H9 (cell line): Measurements from ENCODE around the gene GRB2. TPM values are rescaled to one million over a fixed set of nuclear protein-coding genes. Genes with fewer than 3 reads are reported as not detected.

Source experiments
- DNase-seq: peaks from one replicate; pipeline ENCODE4 v3.0.0-alpha.2; 2017
- H2AFZ ChIP-seq: one replicate; pipeline ENCODE4 v1.6.1; 2013; ENCODE audit warnings: mild to moderate bottlenecking, low read length, control low read depth, moderate library complexity
- H2AK5ac ChIP-seq: 2 replicates; pipeline ENCODE4 v1.6.1; 2013; ENCODE audit warnings: low read length, control low read depth, mixed read lengths; ENCODE audit not compliant: insufficient read length
- H2BK120ac ChIP-seq: one replicate; pipeline ENCODE4 v1.6.1; 2013; ENCODE audit warnings: low read depth, mild to moderate bottlenecking, low read length, control low read depth, inconsistent platforms; ENCODE audit not compliant: poor library complexity, severe bottlenecking
- H2BK12ac ChIP-seq: 2 replicates; pipeline ENCODE4 v1.6.1; 2013; ENCODE audit warnings: low read length, control low read depth, mixed read lengths, low read depth; ENCODE audit not compliant: insufficient read length
- H2BK15ac ChIP-seq: 2 replicates; pipeline ENCODE4 v1.6.1; 2013; ENCODE audit warnings: low read depth, low read length, control low read depth
- H2BK20ac ChIP-seq: one replicate; pipeline ENCODE4 v1.6.1; 2013; ENCODE audit warnings: low read depth, mild to moderate bottlenecking, low read length, control low read depth, inconsistent platforms; ENCODE audit not compliant: poor library complexity, severe bottlenecking
- H2BK5ac ChIP-seq: 2 replicates; pipeline ENCODE4 v1.6.1; 2013; ENCODE audit warnings: low read length, control low read depth, mixed read lengths; ENCODE audit not compliant: insufficient read length
- H3K14ac ChIP-seq: 2 replicates; pipeline ENCODE4 v1.6.1; 2013; ENCODE audit warnings: low read length, control low read depth; ENCODE audit not compliant: insufficient read depth
- H3K18ac ChIP-seq: 2 replicates; pipeline ENCODE4 v1.6.1; 2013; ENCODE audit warnings: low read depth, mild to moderate bottlenecking, mixed read lengths, low read length, control low read depth; ENCODE audit not compliant: insufficient read length
- H3K23ac ChIP-seq: 2 replicates; pipeline ENCODE4 v1.6.1; 2013; ENCODE audit warnings: low read length, control low read depth, mixed read lengths, low read depth; ENCODE audit not compliant: insufficient read length
- H3K23me2 ChIP-seq: 2 replicates; pipeline ENCODE4 v1.6.1; 2013; ENCODE audit warnings: low read depth, mild to moderate bottlenecking, mixed read lengths, low read length, control low read depth; ENCODE audit not compliant: insufficient read length, poor library complexity, severe bottlenecking
- H3K27ac ChIP-seq: 2 replicates; pipeline ENCODE4 v1.5.1; 2013; ENCODE audit warnings: low read length, control low read depth, mixed read lengths, low read depth; ENCODE audit not compliant: insufficient read length
- H3K27me3 ChIP-seq: 2 replicates; pipeline ENCODE4 v1.6.1; 2013; ENCODE audit warnings: low read length, control low read depth, inconsistent platforms; ENCODE audit not compliant: insufficient read depth
- H3K4ac ChIP-seq: 2 replicates; pipeline ENCODE4 v1.6.1; 2013; ENCODE audit warnings: low read depth, mild to moderate bottlenecking, control low read depth, inconsistent platforms, low read length, moderate library complexity
- H3K4me1 ChIP-seq: 2 replicates; pipeline ENCODE4 v1.6.1; 2013; ENCODE audit warnings: low read length, control low read depth, inconsistent platforms; ENCODE audit not compliant: insufficient read depth
- H3K4me2 ChIP-seq: 2 replicates; pipeline ENCODE4 v1.6.1; 2013; ENCODE audit warnings: low read length, control low read depth, mixed read lengths; ENCODE audit not compliant: insufficient read length, insufficient read depth
- H3K56ac ChIP-seq: 2 replicates; pipeline ENCODE4 v1.6.1; 2013; ENCODE audit warnings: low read depth, mild to moderate bottlenecking, mixed read lengths, low read length, control low read depth; ENCODE audit not compliant: insufficient read length
- H3K79me1 ChIP-seq: 2 replicates; pipeline ENCODE4 v1.6.1; 2013; ENCODE audit warnings: low read depth, mild to moderate bottlenecking, moderate library complexity, low read length, control low read depth, inconsistent platforms; ENCODE audit not compliant: insufficient read depth, poor library complexity, severe bottlenecking
- H3K79me2 ChIP-seq: 2 replicates; pipeline ENCODE4 v1.6.1; 2013; ENCODE audit warnings: low read length, control low read depth, inconsistent platforms; ENCODE audit not compliant: insufficient read depth
- H3K9ac ChIP-seq: 2 replicates; pipeline ENCODE4 v1.6.1; 2013; ENCODE audit warnings: low read length, control low read depth, mixed read lengths; ENCODE audit not compliant: insufficient read length; ENCODE audit errors: extremely low read depth
- H3K9me3 ChIP-seq: one replicate; pipeline ENCODE4 v1.6.1; 2013; ENCODE audit warnings: low read depth, low read length, inconsistent platforms; ENCODE audit not compliant: control insufficient read depth
- H3T11ph ChIP-seq: one replicate; pipeline ENCODE4 v1.6.1; 2013; ENCODE audit warnings: mild to moderate bottlenecking, low read length, control low read depth, inconsistent platforms
- H4K20me1 ChIP-seq: one replicate; pipeline ENCODE4 v1.6.1; 2013; ENCODE audit not compliant: control insufficient read depth, insufficient read length, insufficient read depth
- H4K5ac ChIP-seq: 2 replicates; pipeline ENCODE4 v1.6.1; 2013; ENCODE audit warnings: low read depth, mild to moderate bottlenecking, mixed read lengths, low read length, control low read depth; ENCODE audit not compliant: insufficient read length
- H4K8ac ChIP-seq: replicated peaks from 2 replicates; pipeline ENCODE4 v1.6.1; 2013; ENCODE audit warnings: low read length, control low read depth, mixed read lengths, low read depth; ENCODE audit not compliant: insufficient read length
- H4K91ac ChIP-seq: 2 replicates; pipeline ENCODE4 v1.6.1; 2013; ENCODE audit warnings: low read depth, mild to moderate bottlenecking, moderate library complexity, mixed read lengths, low read length, control low read depth; ENCODE audit not compliant: insufficient read length
- H3K27ac Mint-ChIP-seq, 3 experiments: 2 replicates in 2 of 3; 3 replicates in 1 of 3; pipeline ENCODE4 v1.8.0; 2020 to 2021; ENCODE audit warnings: mixed read lengths in 3 of 3, mild to moderate bottlenecking in 1 of 3, moderate library complexity in 1 of 3
- H3K27me3 Mint-ChIP-seq: 2 replicates; pipeline ENCODE4 v1.8.0; 2021; ENCODE audit warnings: low read depth, mild to moderate bottlenecking, moderate library complexity, mixed read lengths
- H3K36me3 Mint-ChIP-seq, 3 experiments: 2 replicates in 2 of 3; 3 replicates in 1 of 3; pipeline ENCODE4 v1.8.0; 2020 to 2021; ENCODE audit warnings: low read depth in 3 of 3, mixed read lengths in 3 of 3; ENCODE audit not compliant: insufficient read depth in 1 of 3
- H3K4me1 Mint-ChIP-seq, 2 experiments: 2 replicates each; pipeline ENCODE4 v1.8.0; 2020; ENCODE audit warnings: mixed read lengths in 2 of 2
- H3K4me3 Mint-ChIP-seq, 2 experiments: 2 replicates in 1 of 2; 3 replicates in 1 of 2; pipeline ENCODE4 v1.8.0; 2020 to 2021; ENCODE audit warnings: mild to moderate bottlenecking in 2 of 2, mixed read lengths in 2 of 2, moderate library complexity in 1 of 2
- H3K9me3 Mint-ChIP-seq, 2 experiments: 2 replicates in 1 of 2; 3 replicates in 1 of 2; pipeline ENCODE4 v1.8.0; 2020; ENCODE audit warnings: mild to moderate bottlenecking in 2 of 2, mixed read lengths in 2 of 2, moderate library complexity in 1 of 2
- WGBS: extraction: QIAGEN DNeasy Blood & Tissue Kit; methylation state at CpG from one replicate; pipeline ENCODE4 v1.1.7; 2013; ENCODE audit warnings: missing lambda C conversion rate, low lambda C conversion rate, mixed read lengths; ENCODE audit not compliant: insufficient read length; ENCODE audit errors: extremely low coverage; 5-methylcytosine and 5-hydroxymethylcytosine counted together
- total RNA-seq: library from RNA; stranded (reverse); gene quantifications from 2 replicates; pipeline ENCODE4 v1.2.1, GENCODE V29; 2021
- TF ChIP-seq, protein P1 (sequence below): fragments of 200-600 bp; sonication (generic); conservative IDR thresholded peaks from 3 replicates; pipeline ENCODE4 v1.8.0; 2021; ENCODE audit warnings: antibody characterized with exemption, mild to moderate bottlenecking

The GRB2 gene
- total RNA-seq, 1 experiment from 2014 or later: 91.7 TPM

DNA sequence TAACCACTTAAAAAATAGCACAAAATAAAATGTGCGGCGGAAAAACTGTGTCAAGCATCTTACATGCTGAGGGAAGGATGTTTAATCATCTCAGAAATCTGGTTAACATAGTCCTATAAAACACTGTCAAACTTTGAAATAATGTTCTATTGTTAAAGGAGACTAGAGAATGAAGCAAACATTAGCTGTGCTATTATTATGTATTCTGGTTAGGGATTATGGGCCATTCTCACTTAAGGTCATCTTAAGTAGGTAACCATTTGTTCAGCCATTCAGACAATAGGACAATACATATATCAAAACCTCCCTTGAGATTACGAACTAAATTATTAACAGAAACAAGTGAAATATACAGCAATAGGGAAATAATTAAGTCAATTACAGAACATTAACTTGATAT is 24.7 kb downstream of the GRB2 start:
- H3K79me2 ChIP-seq: peaks cover 9% of the 10 kb centered on the region; the same call in 1 of the 2 replicates
- no peak for DNase-seq
- no peak overlapping the region for H2AK5ac ChIP-seq
- no peaks in the 10 kb centered on the region for H3K9me3 Mint-ChIP-seq
- H4K5ac ChIP-seq: no peak overlapping the region
- H2BK15ac ChIP-seq: no peak overlapping the region
- peak overlapping the region in 1 of 3 experiments; percentile 74; a peak in 2 of 7 replicates for H3K27ac Mint-ChIP-seq
- H3K9me3 ChIP-seq: no peaks in the 10 kb centered on the region
- H4K8ac ChIP-seq: no peak overlapping the region
- H3K27ac ChIP-seq: no peak overlapping the region
- H4K91ac ChIP-seq: no peak overlapping the region
- no peak overlapping the region for H2AFZ ChIP-seq
- no peak overlapping the region for H3K4ac ChIP-seq
- no peaks in the 10 kb centered on the region for H3K4me1 ChIP-seq
- H4K20me1 ChIP-seq: no peaks in the 10 kb centered on the region
- no CpG with 5 or more reads among the region's 3 CpGs for WGBS
- no peak overlapping the region for H3K4me3 Mint-ChIP-seq
- no peak overlapping the region for H2BK12ac ChIP-seq
- H2BK20ac ChIP-seq: no peak overlapping the region
- no peak overlapping the region for H3K9ac ChIP-seq
- no peaks in the 10 kb centered on the region for H3K23me2 ChIP-seq
- H3K18ac ChIP-seq: no peak overlapping the region
- H3K27me3 Mint-ChIP-seq: no peaks in the 10 kb centered on the region
- H3K27me3 ChIP-seq: no peaks in the 10 kb centered on the region
- H3K4me2 ChIP-seq: no peak overlapping the region
- peaks cover 0 to 13% (median 5%) of the 10 kb centered on the region in 3 experiments; a peak in 5 of 7 replicates for H3K36me3 Mint-ChIP-seq
- no peak overlapping the region for H3K23ac ChIP-seq
- H2BK5ac ChIP-seq: no peak overlapping the region
- peaks cover 14 to 16% of the 10 kb centered on the region in 2 experiments for H3K4me1 Mint-ChIP-seq
- peaks cover 16% of the 10 kb centered on the region for H3K79me1 ChIP-seq
- no peak overlapping the region for H3K56ac ChIP-seq
- TF ChIP-seq, protein P1, sequence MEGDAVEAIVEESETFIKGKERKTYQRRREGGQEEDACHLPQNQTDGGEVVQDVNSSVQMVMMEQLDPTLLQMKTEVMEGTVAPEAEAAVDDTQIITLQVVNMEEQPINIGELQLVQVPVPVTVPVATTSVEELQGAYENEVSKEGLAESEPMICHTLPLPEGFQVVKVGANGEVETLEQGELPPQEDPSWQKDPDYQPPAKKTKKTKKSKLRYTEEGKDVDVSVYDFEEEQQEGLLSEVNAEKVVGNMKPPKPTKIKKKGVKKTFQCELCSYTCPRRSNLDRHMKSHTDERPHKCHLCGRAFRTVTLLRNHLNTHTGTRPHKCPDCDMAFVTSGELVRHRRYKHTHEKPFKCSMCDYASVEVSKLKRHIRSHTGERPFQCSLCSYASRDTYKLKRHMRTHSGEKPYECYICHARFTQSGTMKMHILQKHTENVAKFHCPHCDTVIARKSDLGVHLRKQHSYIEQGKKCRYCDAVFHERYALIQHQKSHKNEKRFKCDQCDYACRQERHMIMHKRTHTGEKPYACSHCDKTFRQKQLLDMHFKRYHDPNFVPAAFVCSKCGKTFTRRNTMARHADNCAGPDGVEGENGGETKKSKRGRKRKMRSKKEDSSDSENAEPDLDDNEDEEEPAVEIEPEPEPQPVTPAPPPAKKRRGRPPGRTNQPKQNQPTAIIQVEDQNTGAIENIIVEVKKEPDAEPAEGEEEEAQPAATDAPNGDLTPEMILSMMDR: no peak
- no peak overlapping the region for H3K14ac ChIP-seq
- no peak overlapping the region for H3T11ph ChIP-seq
- no peak overlapping the region for H2BK120ac ChIP-seq
